Measurements from ENCODE around the gene LIG3.
A peak's percentile ranks its signal among the peaks of the same experiment; 100 is the strongest.
"Not testable (repeated sequence)": the region's sequence is repeated elsewhere in the genome, so short reads cannot be mapped to it uniquely, and the experiment has no call there.

The LIG3 gene

GRCh38 chr17:35000965-35001364, 20.7 kb downstream of the LIG3 start:
- not testable (repeated sequence) for DNase-seq

GRCh38 chr17:35001549-35001948, 21.2 kb downstream of the LIG3 start:
- DNase-seq, result no peak

GRCh38 chr17:35002876-35003551, 22.7 kb downstream of the LIG3 start:
- DNase-seq, result no peak

GRCh38 chr17:35003778-35004177, 23.5 kb downstream of the LIG3 start:
- DNase-seq, result no peak

GRCh38 chr17:35006345-35006744, 26.0 kb downstream of the LIG3 start:
- DNase-seq, result no peak

- DNase-seq, result no peak
Measured at GRCh38 chr17:35006961-35007360, 26.6 kb downstream of the LIG3 start.

GRCh38 chr17:35010093-35010492, 29.8 kb downstream of the LIG3 start:
- no peak for DNase-seq

- no peak for DNase-seq
Measured at GRCh38 chr17:35011671-35012216, 31.4 kb downstream of the LIG3 start.

- no peak for DNase-seq
Measured at GRCh38 chr17:35016369-35016768, 36.1 kb downstream of the LIG3 start.

- no peak for DNase-seq
Measured at GRCh38 chr17:35017021-35017420, 36.7 kb downstream of the LIG3 start.

GRCh38 chr17:35018814-35019213, 38.5 kb downstream of the LIG3 start:
- DNase-seq, result no peak

GRCh38 chr17:35019386-35020179, 39.3 kb downstream of the LIG3 start:
- no peak for DNase-seq

GRCh38 chr17:35021520-35022380, 41.4 kb downstream of the LIG3 start:
- peak in 1 of 5 donors; percentile 43 for DNase-seq

- peak; percentile 41 to 89 (median 52) for DNase-seq
Measured at GRCh38 chr17:35022536-35023063, 42.3 kb downstream of the LIG3 start.

- DNase-seq, result no peak
Measured at GRCh38 chr17:35023538-35023937, 43.2 kb downstream of the LIG3 start.

GRCh38 chr17:35025541-35025940, 45.2 kb downstream of the LIG3 start:
- DNase-seq, result no peak

GRCh38 chr17:35028097-35028496, 47.8 kb downstream of the LIG3 start:
- not testable (repeated sequence) for DNase-seq

- DNase-seq, result peak in 1 of 5 donors; percentile 9
Measured at GRCh38 chr17:35028531-35029262, 48.4 kb downstream of the LIG3 start.

GRCh38 chr17:35030780-35031179, 50.5 kb downstream of the LIG3 start:
- no peak for DNase-seq

- no peak for DNase-seq
Measured at GRCh38 chr17:35038453-35038852, 58.1 kb downstream of the LIG3 start.

GRCh38 chr17:35041390-35041789, 61.1 kb downstream of the LIG3 start:
- no peak for DNase-seq

GRCh38 chr17:35044181-35044580, 63.9 kb downstream of the LIG3 start:
- DNase-seq, result no peak

Measured in T-helper 1 cell (primary cell).